AG10803 (cell line): Measurements from ENCODE around the gene FGFR2.

ENCODE experiments used
- DNase-seq: peaks from one replicate; pipeline ENCODE4 v3.0.0; 2010; ENCODE audit warnings: low read depth
- H3K4me3 ChIP-seq: 2 replicates; pipeline ENCODE4 v1.5.1; 2011; ENCODE audit warnings: mild to moderate bottlenecking, low read length, control low read depth
- CTCF ChIP-seq: conservative IDR thresholded peaks from 2 replicates; pipeline ENCODE4 v1.5.1; 2011; ENCODE audit warnings: mild to moderate bottlenecking, low read length, control low read depth, inconsistent platforms

The FGFR2 gene

GRCh38 chr10:121501796-121502195, 96.4 kb downstream of the FGFR2 start:
- no peak for DNase-seq
- H3K4me3 ChIP-seq: no peak overlapping the region
- no peak for TF ChIP-seq CTCF

GRCh38 chr10:121500701-121501332, 97.4 kb downstream of the FGFR2 start:
- no peak overlapping the region for H3K4me3 ChIP-seq
- no peak for TF ChIP-seq CTCF
- no peak for DNase-seq

- no peak for TF ChIP-seq CTCF
- no peak for DNase-seq
- no peak overlapping the region for H3K4me3 ChIP-seq
Measured at GRCh38 chr10:121497513-121498470, 100.5 kb downstream of the FGFR2 start.

- DNase-seq: no peak
- no peak overlapping the region for H3K4me3 ChIP-seq
- TF ChIP-seq CTCF: no peak
Measured at GRCh38 chr10:121495719-121496118, 102.5 kb downstream of the FGFR2 start.

- no peak for DNase-seq
- H3K4me3 ChIP-seq: no peak overlapping the region
- TF ChIP-seq CTCF: no peak
Measured at GRCh38 chr10:121494296-121494695, 103.9 kb downstream of the FGFR2 start.

GRCh38 chr10:121493521-121493920, 104.7 kb downstream of the FGFR2 start:
- TF ChIP-seq CTCF: no peak
- H3K4me3 ChIP-seq: no peak overlapping the region
- DNase-seq: no peak
